NCI-H1694 treated with DMSO at 0.1 percent for 48 hours (cell line): Measurements from ENCODE around the gene ATP13A5.

Experiments used
- DNase-seq: peaks from one replicate; lab custom pipeline; 2025; lab: John Stamatoyannopoulos, UW

Gene ATP13A5

GRCh38 chr3:193269343-193270028 is 109.1 kb downstream of the ATP13A5 start:
- DNase-seq, result no peak

DNA sequence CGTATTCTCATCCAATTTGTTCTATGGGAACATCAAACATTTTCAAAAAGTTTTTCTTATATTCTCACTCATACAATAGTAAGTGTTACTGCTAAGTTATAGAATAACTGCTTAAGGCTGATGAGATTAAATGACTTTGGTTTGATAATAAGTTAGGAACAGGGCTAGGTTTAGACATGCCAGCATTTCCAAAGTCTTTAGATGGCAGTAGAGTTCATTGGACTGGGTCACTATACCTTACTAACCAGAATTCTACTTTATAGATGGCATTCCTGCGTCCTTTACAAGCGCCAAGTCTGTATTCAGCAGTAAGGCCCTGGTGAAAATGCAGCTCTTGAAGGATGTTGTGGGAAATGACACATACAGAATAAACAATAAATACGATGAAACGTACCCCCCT is 115.8 kb downstream of the ATP13A5 start:
- DNase-seq, result no peak

DNA sequence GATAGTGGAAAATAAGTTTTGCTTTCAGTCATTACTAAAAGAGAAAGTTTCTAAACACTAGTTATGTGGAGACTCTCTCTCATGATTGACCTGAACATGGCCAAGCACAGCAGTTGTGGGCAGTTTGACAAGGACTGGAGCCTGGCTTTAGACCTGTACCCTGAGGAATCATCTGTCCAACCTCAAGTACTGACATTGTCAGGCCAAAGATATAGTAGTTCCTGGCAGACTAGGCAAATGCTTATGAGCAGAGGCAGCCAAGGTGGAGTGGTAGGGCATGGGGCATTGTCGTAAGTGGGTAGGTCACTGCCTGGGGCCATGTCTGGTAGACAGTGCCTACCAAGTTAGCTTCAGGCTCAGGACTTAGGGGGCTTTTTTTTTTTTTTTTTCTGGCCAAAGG is 116.6 kb downstream of the ATP13A5 start:
- DNase-seq, result no peak

DNA sequence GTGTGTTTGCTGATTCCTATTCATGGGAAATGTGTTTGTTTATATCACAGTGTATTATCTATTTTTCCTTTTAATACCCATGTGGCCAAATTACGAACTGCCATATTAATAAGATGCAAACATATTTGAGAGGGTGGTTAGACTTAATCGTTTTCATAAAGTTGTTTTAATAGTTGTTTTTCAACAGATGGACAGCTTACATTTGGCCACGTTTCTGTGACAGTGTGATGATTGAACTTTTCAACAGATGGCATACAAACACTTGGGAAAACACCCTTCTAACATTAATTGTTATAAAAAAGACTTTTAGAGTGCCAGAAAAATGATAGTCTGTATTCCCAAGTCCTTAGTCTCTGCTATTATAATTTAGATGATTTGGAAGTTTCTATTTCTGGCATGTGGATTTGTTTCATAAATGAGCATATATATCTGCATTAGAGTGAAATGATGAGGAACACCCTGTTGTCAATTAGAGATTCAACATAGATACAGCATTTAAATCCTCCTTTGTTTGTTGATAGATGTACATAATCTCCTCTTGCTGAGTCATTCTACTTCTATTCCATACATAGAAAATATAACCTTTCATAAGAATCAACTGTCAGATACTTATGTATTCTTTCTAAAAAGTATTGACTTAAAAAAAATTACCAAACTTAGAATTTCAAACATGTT is 124.4 kb downstream of the ATP13A5 start:
- peak; percentile 84 for DNase-seq

DNA sequence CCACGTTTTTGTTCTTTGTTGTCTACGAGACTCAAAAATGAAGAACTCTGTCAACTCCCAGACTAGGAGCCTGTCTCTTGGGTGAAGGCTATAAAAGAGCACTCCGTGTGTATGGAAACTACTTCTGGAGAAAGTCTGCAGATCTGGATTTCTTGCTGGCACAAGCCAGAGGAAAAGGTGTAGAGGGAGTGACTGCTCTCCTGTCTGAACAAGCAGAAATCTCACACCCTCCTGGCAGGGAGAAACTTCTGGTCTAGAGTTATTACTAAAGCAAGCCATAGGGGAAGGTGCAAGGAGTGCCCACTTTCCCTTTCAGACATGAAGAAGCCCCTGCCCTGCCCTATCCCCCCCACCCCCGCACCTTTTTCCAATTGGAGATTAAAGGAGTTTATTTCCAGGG is 128.1 kb downstream of the ATP13A5 start:
- DNase-seq, result no peak

DNA sequence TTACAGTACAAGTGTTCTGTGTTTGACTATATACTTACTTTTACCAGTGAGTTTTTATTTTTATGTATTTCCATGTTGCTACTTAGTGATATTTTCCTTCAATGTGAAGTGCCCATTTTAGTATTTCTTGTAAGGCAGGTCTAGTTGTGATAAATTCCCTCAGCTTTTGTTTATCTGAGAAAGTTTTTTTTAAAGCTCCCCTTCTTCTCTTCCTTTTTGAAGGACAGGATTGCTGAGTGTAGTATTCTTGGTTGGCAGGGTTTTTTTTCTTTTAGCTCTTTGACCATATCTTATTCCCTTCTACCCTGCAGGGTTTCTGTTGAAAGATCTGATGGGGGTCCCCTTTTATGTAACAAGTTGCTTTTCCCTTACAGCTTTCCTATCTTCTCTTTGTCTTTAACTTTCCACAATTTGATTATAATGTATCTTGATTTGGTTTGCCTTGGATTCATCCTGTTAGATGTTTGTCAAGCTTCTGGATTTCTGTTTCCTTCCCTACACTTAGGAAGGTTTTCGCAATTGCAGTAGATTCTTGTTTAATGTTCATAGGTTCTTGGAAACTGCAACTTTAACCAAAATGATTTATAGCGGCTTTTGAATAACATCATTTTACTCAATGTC is 129.6 kb downstream of the ATP13A5 start:
- no peak for DNase-seq

DNA sequence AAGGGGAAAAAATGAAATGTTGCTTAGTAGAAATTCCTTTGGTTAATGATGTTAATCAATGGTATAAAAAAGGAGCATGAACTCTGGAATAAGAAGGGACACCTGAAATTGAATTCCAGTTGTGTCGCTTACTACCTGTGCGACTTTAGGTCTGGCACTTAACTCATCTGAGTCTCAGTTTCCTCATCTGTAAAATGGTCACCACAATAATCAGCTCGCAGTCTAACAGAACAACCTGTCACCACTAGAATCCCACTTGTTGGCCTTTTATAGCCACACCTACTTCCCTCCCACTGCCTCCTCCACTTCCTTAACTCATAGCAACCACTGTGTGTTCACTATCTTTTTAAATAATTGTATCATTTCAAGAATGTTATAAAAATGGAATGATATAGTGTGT is 135.0 kb downstream of the ATP13A5 start:
- no peak for DNase-seq

GRCh38 chr3:193241716-193242115 is 136.8 kb downstream of the ATP13A5 start:
- no peak for DNase-seq

GRCh38 chr3:193240850-193241706 is 137.5 kb downstream of the ATP13A5 start, which contains the start of gene PLAAT1:
PLAAT1 (plus strand) TSS chr3:193241222; CDS start chr3:193255651, 14,429 bp downstream.
- DNase-seq, result peak; percentile 71

- no peak for DNase-seq
These were observed 138.1 kb downstream of the ATP13A5 start for GRCh38 chr3:193240436-193240849.

- DNase-seq, result peak; percentile 69
These were observed 141.5 kb downstream of the ATP13A5 start for GRCh38 chr3:193237030-193237429.

DNA sequence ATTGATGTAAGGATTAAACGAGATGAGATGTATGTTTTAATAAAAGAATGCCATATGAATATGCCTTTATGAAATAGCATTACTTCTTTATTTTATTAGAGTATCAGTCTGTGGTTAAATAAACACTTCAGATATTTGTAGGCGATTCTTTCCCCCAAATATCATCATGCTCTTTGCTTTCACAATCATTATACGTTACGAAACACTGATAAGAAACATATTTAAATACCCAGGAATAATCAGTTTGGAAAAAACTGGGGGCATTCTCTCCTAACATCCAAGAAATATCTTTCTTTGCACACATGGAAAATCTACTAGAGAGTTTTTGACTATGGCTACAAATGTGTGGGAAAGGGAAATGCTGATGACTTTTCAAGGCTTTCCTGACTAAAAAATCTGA is 142.0 kb downstream of the ATP13A5 start:
- DNase-seq, result no peak

- no peak for DNase-seq
These were observed 147.4 kb downstream of the ATP13A5 start for GRCh38 chr3:193231201-193231600.

DNA sequence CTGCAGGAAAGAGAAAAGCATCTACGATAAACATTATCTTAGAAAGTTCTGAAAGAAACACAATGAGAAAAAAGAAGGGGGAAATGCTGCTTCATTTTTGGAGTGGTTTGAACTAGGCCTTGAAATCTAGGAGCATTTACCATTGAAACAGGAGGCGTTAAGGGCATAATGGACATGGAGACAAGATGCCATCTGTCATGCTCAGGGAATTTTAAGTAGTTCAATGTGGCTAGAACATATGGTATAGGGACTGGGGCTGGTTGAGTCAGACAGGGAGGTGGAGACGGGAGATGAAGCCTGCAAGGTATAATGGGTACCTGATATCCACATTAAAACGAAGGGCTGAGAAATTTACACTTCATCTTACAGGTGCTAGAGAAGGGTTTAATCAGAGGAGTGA is 147.9 kb downstream of the ATP13A5 start:
- DNase-seq, result peak; percentile 91

GRCh38 chr3:193229851-193230420 is 148.6 kb downstream of the ATP13A5 start:
- peak; percentile 43 for DNase-seq

DNA sequence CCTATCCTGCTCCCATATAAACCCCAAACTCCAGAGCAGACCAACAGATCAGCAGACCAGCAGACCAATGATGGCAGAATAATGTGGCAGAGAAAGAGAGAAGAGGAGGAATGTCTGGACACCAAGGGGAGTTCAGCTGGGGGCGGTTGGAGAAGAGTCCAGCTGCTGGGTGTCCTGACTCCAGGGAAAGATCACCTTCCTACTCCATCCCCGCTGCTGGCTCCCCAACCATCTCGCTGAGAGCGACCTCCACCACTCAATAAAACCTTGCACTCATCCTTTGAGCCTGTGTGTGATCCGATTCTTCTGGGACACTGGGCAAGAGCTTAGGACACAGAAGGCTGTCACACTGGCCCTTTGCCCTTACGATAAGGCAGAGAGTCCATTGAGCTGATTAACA is 150.3 kb downstream of the ATP13A5 start:
- no peak for DNase-seq

DNA sequence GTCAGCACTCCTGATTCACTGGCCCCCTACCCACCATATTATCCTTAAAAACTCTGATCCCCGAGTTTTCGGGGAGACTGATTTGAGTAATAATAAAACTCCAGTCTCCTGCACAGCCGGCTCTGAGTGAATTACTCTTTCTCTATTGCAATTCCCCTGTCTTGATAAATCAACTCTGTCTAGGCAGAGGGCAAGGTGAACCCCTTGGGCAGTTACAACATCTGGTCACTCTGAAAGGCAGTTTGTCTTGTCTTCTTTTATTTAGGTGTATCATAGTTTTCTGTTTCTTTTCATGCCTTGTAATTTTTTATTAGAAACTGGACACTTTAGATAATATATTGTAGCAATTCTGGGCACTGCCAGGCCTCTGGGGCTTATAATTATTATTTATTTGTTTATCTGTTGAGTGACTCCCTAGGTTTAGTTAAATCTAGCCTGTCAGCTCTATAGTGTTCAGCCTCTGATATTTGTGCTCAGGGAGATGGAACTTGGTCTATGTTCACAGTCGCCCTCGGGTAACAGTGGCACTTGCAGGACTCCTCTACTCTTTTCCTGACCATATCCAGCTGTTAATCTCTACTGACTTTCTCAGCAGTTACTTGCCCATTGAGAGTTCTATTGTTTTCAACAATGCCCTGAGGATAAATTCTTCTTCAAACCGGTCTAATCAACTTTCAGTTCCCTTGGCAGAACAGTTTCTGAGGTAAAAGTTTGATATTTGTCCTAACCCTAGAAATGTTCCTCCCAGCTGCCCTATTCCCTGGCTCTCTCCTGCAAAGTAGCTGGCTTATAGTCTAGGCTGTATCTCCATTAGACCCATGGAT is 153.0 kb downstream of the ATP13A5 start:
- DNase-seq, result no peak
